ENCODE data around the gene ITPK1. TPM values are rescaled to one million over a fixed set of nuclear protein-coding genes. Genes with fewer than 3 reads are reported as not detected.

The ITPK1 gene
- total RNA-seq, 1 experiment from 2014 or later, result 38.5 TPM

DNA sequence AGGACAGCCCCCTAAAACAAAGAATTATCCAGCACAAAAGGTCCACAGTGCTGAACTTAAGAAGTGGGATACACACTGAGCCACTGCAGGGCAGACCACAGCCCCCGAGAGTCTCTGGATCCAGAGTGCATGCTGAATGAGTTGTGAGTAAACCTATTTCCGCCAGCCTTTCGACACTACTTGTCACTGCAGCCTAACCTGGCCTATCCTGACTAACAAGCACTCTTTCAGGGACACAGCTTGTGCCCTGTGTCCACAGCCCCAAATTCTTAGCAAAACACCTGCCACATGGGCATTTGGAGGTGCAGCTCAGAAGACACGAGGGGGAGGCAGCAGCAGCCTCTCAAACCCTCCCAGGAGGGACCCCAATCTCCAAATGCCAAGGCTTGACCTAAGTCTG is 31.3 kb downstream of the ITPK1 start:
- H3K27me3 ChIP-seq (replicated peaks; ENCODE audit: insufficient read depth, low read depth, low read length, poor library complexity), result no peaks in the 10 kb centered on the region
- H3K27ac ChIP-seq (ENCODE audit: low read depth, low read length, poor library complexity, severe bottlenecking), result no peak overlapping the region
- H3K36me3 ChIP-seq (ENCODE audit: insufficient read depth, low read length, poor library complexity, severe bottlenecking), result no peaks in the 10 kb centered on the region
- H3K4me3 ChIP-seq (ENCODE audit: low read depth, low read length, poor library complexity, severe bottlenecking), result no peak overlapping the region
- no peak for DNase-seq (ENCODE audit: low spot score)
- H3K9me3 ChIP-seq (ENCODE audit: low read depth, low read length, poor library complexity, severe bottlenecking), result no peaks in the 10 kb centered on the region
- POLR2A ChIA-PET (ENCODE audit: low non-redundant PET), result no interaction called here
- BruUV-seq (replicated peaks), result no TSS peak
- intact Hi-C loops (cut with micrococcal nuclease; ENCODE audit: unreplicated experiment), result no loop called here
- TF ChIP-seq, protein P1, sequence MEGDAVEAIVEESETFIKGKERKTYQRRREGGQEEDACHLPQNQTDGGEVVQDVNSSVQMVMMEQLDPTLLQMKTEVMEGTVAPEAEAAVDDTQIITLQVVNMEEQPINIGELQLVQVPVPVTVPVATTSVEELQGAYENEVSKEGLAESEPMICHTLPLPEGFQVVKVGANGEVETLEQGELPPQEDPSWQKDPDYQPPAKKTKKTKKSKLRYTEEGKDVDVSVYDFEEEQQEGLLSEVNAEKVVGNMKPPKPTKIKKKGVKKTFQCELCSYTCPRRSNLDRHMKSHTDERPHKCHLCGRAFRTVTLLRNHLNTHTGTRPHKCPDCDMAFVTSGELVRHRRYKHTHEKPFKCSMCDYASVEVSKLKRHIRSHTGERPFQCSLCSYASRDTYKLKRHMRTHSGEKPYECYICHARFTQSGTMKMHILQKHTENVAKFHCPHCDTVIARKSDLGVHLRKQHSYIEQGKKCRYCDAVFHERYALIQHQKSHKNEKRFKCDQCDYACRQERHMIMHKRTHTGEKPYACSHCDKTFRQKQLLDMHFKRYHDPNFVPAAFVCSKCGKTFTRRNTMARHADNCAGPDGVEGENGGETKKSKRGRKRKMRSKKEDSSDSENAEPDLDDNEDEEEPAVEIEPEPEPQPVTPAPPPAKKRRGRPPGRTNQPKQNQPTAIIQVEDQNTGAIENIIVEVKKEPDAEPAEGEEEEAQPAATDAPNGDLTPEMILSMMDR (conservative IDR thresholded peaks at IDR 0.05; ENCODE audit: low read depth, low read length), result no peak
- TF ChIP-seq EZH2 (IDR thresholded peaks at IDR 0.05; ENCODE audit: borderline replicate concordance, low read depth, low read length, poor library complexity, severe bottlenecking), result no peak
- CTCF ChIA-PET, result no interaction called here
- peaks cover 12% of the 10 kb centered on the region for H3K4me1 ChIP-seq (ENCODE audit: insufficient read depth, low read length, poor library complexity, severe bottlenecking)

DNA sequence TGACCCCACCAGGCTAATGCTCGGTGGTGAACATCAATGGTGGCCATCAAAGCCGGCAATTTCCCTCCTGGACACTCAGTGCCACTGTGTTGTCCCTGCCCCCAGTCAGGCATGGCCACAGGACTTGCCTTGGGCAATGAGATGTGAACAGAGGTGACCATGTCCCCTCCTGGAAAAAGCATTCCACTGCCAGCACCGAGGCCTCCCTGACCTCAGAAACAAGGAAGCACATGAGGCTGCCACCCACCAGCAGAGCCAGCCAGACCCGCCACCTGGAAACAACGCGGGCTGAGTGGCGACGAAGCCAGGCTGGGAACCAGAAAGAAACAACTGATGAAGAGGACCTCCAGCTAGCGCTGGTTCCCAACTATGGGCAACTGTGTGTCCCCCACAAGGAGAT is 31.8 kb downstream of the ITPK1 start:
- intact Hi-C loops (cut with micrococcal nuclease; ENCODE audit: unreplicated experiment), result no loop called here
- no peak overlapping the region for H3K27ac ChIP-seq (ENCODE audit: low read depth, low read length, poor library complexity, severe bottlenecking)
- ChIA-PET CTCF (no interaction called here), POLR2A (ENCODE audit: low non-redundant PET) (no interaction called here)
- peaks cover 12% of the 10 kb centered on the region for H3K4me1 ChIP-seq (ENCODE audit: insufficient read depth, low read length, poor library complexity, severe bottlenecking)
- DNase-seq (ENCODE audit: low spot score), result no peak
- no TSS peak for BruUV-seq (replicated peaks)
- no peaks in the 10 kb centered on the region for H3K9me3 ChIP-seq (ENCODE audit: low read depth, low read length, poor library complexity, severe bottlenecking)
- H3K27me3 ChIP-seq (replicated peaks; ENCODE audit: insufficient read depth, low read depth, low read length, poor library complexity), result no peaks in the 10 kb centered on the region
- TF ChIP-seq EZH2 (IDR thresholded peaks at IDR 0.05; ENCODE audit: borderline replicate concordance, low read depth, low read length, poor library complexity, severe bottlenecking), result no peak
- TF ChIP-seq, protein P1 (conservative IDR thresholded peaks at IDR 0.05; ENCODE audit: low read depth, low read length), result no peak
- H3K4me3 ChIP-seq (ENCODE audit: low read depth, low read length, poor library complexity, severe bottlenecking), result no peak overlapping the region
- no peaks in the 10 kb centered on the region for H3K36me3 ChIP-seq (ENCODE audit: insufficient read depth, low read length, poor library complexity, severe bottlenecking)

DNA sequence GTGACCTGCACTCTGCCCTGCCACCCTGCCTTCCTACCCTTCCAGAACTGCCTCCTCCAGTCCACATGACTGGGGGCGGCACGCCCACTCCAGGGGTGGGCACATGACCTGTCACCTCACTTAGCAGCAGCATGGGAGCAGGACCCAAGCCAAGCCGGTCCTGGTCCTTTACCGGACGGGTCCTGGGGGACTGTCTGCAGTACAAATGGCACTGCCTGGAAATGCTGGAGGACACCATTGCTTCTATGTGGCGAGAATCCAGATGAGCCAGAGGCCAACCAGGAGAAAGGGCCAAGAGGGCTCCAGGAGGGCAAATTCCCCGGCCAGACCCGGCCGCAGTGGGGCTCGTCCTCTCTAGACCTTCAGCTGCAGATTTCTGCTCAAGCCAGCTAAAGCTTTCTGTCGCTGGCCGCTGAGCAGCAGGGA is 33.1 kb downstream of the ITPK1 start:
- H3K27ac ChIP-seq (ENCODE audit: low read depth, low read length, poor library complexity, severe bottlenecking), result no peak overlapping the region
- DNase-seq (ENCODE audit: low spot score), result no peak
- no TSS peak for BruUV-seq (replicated peaks)
- H3K27me3 ChIP-seq (replicated peaks; ENCODE audit: insufficient read depth, low read depth, low read length, poor library complexity), result no peaks in the 10 kb centered on the region
- H3K9me3 ChIP-seq (ENCODE audit: low read depth, low read length, poor library complexity, severe bottlenecking), result no peaks in the 10 kb centered on the region
- H3K36me3 ChIP-seq (ENCODE audit: insufficient read depth, low read length, poor library complexity, severe bottlenecking), result no peaks in the 10 kb centered on the region
- peaks cover 12% of the 10 kb centered on the region for H3K4me1 ChIP-seq (ENCODE audit: insufficient read depth, low read length, poor library complexity, severe bottlenecking)
- intact Hi-C loops (cut with micrococcal nuclease; ENCODE audit: unreplicated experiment), result no loop called here
- TF ChIP-seq EZH2 (IDR thresholded peaks at IDR 0.05; ENCODE audit: borderline replicate concordance, low read depth, low read length, poor library complexity, severe bottlenecking), result no peak
- TF ChIP-seq, protein P1 (conservative IDR thresholded peaks at IDR 0.05; ENCODE audit: low read depth, low read length), result no peak
- POLR2A ChIA-PET (ENCODE audit: low non-redundant PET), result no interaction called here
- H3K4me3 ChIP-seq (ENCODE audit: low read depth, low read length, poor library complexity, severe bottlenecking), result no peak overlapping the region
- CTCF ChIA-PET, result no interaction called here

All from A673 (cell line).